K562 (cell line): ENCODE results near the gene MATR3. TPM values are rescaled to one million over a fixed set of nuclear protein-coding genes. Genes with fewer than 3 reads are reported as not detected.

Experiments used
- ADNP ChIP-seq: fragments of 200-800 bp; sonication (Bioruptor generic); IDR thresholded peaks from 2 replicates; pipeline ENCODE4 v1.6.1; 2016; ENCODE audit warnings: missing genetic modification characterization, missing compliant biosample characterization
- BCL6 ChIP-seq: fragments of 250-450 bp; sonication (Bioruptor Pico); IDR thresholded peaks from 2 replicates; pipeline ENCODE4 v1.4.0; 2020
- DIDO1 ChIP-seq: fragments of 450-650 bp; IDR thresholded peaks from 2 replicates; pipeline ENCODE4 v1.6.1; 2016; ENCODE audit warnings: low read depth, missing biosample characterization, missing genetic modification characterization
- DMBX1 ChIP-seq: fragments of 250-450 bp; sonication (Bioruptor Pico); IDR thresholded peaks from 2 replicates; pipeline ENCODE4 v1.8.0; 2022; ENCODE audit warnings: inconsistent platforms, mild to moderate bottlenecking, moderate library complexity, borderline replicate concordance
- DPF2 ChIP-seq: fragments of 450-650 bp; IDR thresholded peaks from 2 replicates; pipeline ENCODE4 v1.6.1; 2016
- ETS2 ChIP-seq: IDR thresholded peaks from 2 replicates; pipeline ENCODE4 v1.6.1; 2016; ENCODE audit warnings: borderline replicate concordance, missing genetic modification characterization, mild to moderate bottlenecking, moderate library complexity, missing compliant biosample characterization; ENCODE audit not compliant: poor library complexity, severe bottlenecking
- FOXJ2 ChIP-seq: fragments of 200-800 bp; sonication (Bioruptor generic); IDR thresholded peaks from 2 replicates; pipeline ENCODE4 v1.6.1; 2016; ENCODE audit warnings: missing genetic modification characterization, missing compliant biosample characterization
- GATAD2A ChIP-seq: fragments of 450-650 bp; IDR thresholded peaks from 2 replicates; pipeline ENCODE4 v1.6.1; 2017
- HDAC6 ChIP-seq: IDR thresholded peaks from 2 replicates; pipeline ENCODE4 v1.6.1; 2012; ENCODE audit warnings: low read depth, mild to moderate bottlenecking, control low read depth, inconsistent platforms, low read length, moderate library complexity
- KAT2B ChIP-seq: IDR thresholded peaks from one replicate; pipeline ENCODE4 v1.6.1; 2012; ENCODE audit warnings: low read depth, mild to moderate bottlenecking, control low read depth, inconsistent platforms, low read length, moderate library complexity
- MIER1 ChIP-seq: fragments of 450-650 bp; IDR thresholded peaks from 2 replicates; pipeline ENCODE4 v1.6.1; 2016; ENCODE audit warnings: antibody characterized with exemption, mild to moderate bottlenecking, low read depth
- MTA1 ChIP-seq: fragments of 450-650 bp; IDR thresholded peaks from 2 replicates; pipeline ENCODE4 v1.6.1; 2017; ENCODE audit warnings: borderline replicate concordance
- NCOA4 ChIP-seq: fragments of 450-650 bp; IDR thresholded peaks from 2 replicates; pipeline ENCODE4 v1.6.1; 2018; ENCODE audit warnings: mild to moderate bottlenecking; ENCODE audit not compliant: partially characterized antibody
- NELFE ChIP-seq: IDR thresholded peaks from 2 replicates; pipeline ENCODE4 v1.6.1; 2011; ENCODE audit warnings: mild to moderate bottlenecking; ENCODE audit not compliant: insufficient read depth, insufficient read length
- NFATC3 ChIP-seq: fragments of 450-650 bp; IDR thresholded peaks from 2 replicates; pipeline ENCODE4 v1.6.1; 2017; ENCODE audit warnings: mild to moderate bottlenecking
- SUPT5H ChIP-seq: fragments of 450-650 bp; IDR thresholded peaks from 2 replicates; pipeline ENCODE4 v1.6.1; 2016
- TARDBP ChIP-seq: fragments of 450-650 bp; IDR thresholded peaks from 2 replicates; pipeline ENCODE4 v1.6.1; 2016
- TBL1XR1 ChIP-seq, 2 experiments: IDR thresholded peaks; 2 replicates each; pipeline ENCODE4 v1.6.1; 2012; ENCODE audit warnings: improper control_type of control experiment in 2 of 2, low read length in 2 of 2, mild to moderate bottlenecking in 1 of 2
- TEAD4 ChIP-seq, 2 experiments: sonication (generic) in 1 of 2; formaldehyde crosslinking in 1 of 2; IDR thresholded peaks; 2 replicates each; pipeline versions ENCODE4 v1.6.1 to v1.8.0; 2012 to 2022; ENCODE audit warnings: borderline replicate concordance in 1 of 2, inconsistent platforms in 1 of 2, low read length in 1 of 2, mild to moderate bottlenecking in 1 of 2, missing genetic modification reagents in 1 of 2
- TRIM24 ChIP-seq, 2 experiments: fragments of 450-650 bp; IDR thresholded peaks; 2 replicates each; pipeline ENCODE4 v1.6.1; 2016
- ZFX ChIP-seq: sonication (generic); formaldehyde crosslinking; IDR thresholded peaks from 2 replicates; pipeline ENCODE4 v1.8.0; 2022; ENCODE audit warnings: mild to moderate bottlenecking, missing genetic modification reagents, moderate library complexity
- polyA plus RNA-seq, 8 experiments: library from polyadenylated mRNA; depleted of rRNA in 4 of 8; stranded (reverse) in 5 of 8; unstranded in 3 of 8; fragments of >200 nt; fragmentation: Nextera tagmentation in 2 of 8; fragmentation: Illumina TruSeq in 1 of 8; extraction: Ambion mirVana in 2 of 8; extraction: Trizol in 1 of 8; gene quantifications; 2 replicates each; pipeline versions ENCODE4 v1.2.1 to v1.2.3, GENCODE V29; 2011 to 2014; ENCODE audit warnings: inconsistent platforms in 1 of 8, missing spikeins in 1 of 8
- total RNA-seq, 7 experiments: library from RNA; depleted of rRNA in 6 of 7; stranded (reverse); fragments of >200 nt in 6 of 7; fragmentation: Illumina TruSeq in 2 of 7; extraction: Trizol in 2 of 7; gene quantifications; 2 replicates each; pipeline versions ENCODE4 v1.2.1 to v1.2.3, GENCODE V29; 2011 to 2021; ENCODE audit warnings: low replicate concordance in 1 of 7
- TF ChIP-seq, protein P1 (sequence below), 3 experiments: fragments of 200-800 bp in 1 of 3; fragments of 250-450 bp in 1 of 3; fragments of 450-650 bp in 1 of 3; sonication (Bioruptor Pico) in 1 of 3; sonication (Bioruptor generic) in 1 of 3; formaldehyde crosslinking in 1 of 3; IDR thresholded peaks; 2 replicates each; pipeline versions ENCODE4 v1.6.1 to v1.8.0; 2016 to 2022; ENCODE audit warnings: mild to moderate bottlenecking in 2 of 3, missing genetic modification characterization in 2 of 3, missing compliant biosample characterization in 1 of 3, moderate library complexity in 1 of 3
- TF ChIP-seq, protein P2 (sequence below): fragments of 250-450 bp; sonication (Bioruptor Pico); IDR thresholded peaks from 2 replicates; pipeline ENCODE4 v1.4.0; 2020; ENCODE audit warnings: mild to moderate bottlenecking, moderate library complexity

Gene MATR3
- total and polyA plus RNA-seq, 9 of the 15 experiments (the other 6 are each of a cell fraction or from before 2014, with no cell fraction given): 150 to 425 (median 263) TPM

DNA sequence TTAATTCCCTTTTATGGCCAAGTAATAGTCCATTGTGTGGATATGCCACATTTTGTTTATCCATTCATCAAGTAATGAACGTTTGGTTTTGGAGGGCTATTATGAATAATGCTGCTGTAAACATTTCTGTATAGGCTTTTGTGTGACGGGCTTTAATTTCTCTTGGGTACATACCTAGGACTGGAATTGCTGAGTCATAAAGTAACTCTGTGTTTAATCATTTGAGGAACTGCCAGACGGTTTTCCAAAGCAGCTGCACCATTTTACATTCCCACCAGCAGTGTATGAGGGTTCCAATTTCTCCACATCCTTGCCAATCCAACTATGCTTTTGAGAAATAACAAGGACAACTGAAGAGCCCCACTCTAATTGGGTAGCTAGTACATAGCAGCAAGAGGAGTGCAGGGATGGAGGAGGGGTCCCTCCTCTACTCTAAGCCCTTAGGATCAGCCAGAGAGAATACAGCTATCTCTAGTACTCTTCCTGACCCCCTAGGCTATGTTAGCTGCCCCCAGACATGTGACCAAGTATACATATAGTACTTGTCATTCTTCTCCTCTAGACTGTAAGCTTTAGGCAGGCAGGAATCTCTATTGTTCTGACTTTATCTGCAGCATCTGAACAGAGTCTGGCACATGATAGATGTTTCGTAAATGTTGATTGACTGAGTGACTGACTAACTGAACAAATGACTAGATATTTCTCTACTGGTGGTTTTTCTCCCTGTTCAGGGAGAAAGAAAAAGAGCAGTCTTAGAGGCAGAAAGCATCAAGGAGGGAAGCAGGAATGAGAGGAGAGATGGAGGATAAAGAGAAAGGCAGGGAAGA, 22.1 kb upstream of the MATR3 start (continued):
- TF ChIP-seq DIDO1 (tag): no peak
- peak; percentile 47; the same call in 1 of the 2 replicates for TF ChIP-seq FOXJ2 (tag)
- TF ChIP-seq TBL1XR1 (IDR thresholded peaks at IDR 0.05; ENCODE audit: low read length in 2 of 2): no peak
- TF ChIP-seq GATAD2A: no peak
- peak; percentile 76 for TF ChIP-seq DPF2
- no peak for TF ChIP-seq HDAC6
- 0 out of 2 replicates have a peak, but pooled peaks have one; percentile 9 for TF ChIP-seq MTA1
- TF ChIP-seq ETS2 (tag): no peak
- peak; percentile 21; the same call in 1 of the 2 replicates for TF ChIP-seq TEAD4 (IDR thresholded peaks at IDR 0.05; ENCODE audit: low read length)
- no peak for TF ChIP-seq TEAD4 (CRISPR knock-in tag; IDR thresholded peaks at IDR 0.05; ENCODE audit: borderline replicate concordance)
- peak; percentile 80 to 86 for TF ChIP-seq TRIM24 (IDR thresholded peaks at IDR 0.05)
- TF ChIP-seq, protein P1, sequence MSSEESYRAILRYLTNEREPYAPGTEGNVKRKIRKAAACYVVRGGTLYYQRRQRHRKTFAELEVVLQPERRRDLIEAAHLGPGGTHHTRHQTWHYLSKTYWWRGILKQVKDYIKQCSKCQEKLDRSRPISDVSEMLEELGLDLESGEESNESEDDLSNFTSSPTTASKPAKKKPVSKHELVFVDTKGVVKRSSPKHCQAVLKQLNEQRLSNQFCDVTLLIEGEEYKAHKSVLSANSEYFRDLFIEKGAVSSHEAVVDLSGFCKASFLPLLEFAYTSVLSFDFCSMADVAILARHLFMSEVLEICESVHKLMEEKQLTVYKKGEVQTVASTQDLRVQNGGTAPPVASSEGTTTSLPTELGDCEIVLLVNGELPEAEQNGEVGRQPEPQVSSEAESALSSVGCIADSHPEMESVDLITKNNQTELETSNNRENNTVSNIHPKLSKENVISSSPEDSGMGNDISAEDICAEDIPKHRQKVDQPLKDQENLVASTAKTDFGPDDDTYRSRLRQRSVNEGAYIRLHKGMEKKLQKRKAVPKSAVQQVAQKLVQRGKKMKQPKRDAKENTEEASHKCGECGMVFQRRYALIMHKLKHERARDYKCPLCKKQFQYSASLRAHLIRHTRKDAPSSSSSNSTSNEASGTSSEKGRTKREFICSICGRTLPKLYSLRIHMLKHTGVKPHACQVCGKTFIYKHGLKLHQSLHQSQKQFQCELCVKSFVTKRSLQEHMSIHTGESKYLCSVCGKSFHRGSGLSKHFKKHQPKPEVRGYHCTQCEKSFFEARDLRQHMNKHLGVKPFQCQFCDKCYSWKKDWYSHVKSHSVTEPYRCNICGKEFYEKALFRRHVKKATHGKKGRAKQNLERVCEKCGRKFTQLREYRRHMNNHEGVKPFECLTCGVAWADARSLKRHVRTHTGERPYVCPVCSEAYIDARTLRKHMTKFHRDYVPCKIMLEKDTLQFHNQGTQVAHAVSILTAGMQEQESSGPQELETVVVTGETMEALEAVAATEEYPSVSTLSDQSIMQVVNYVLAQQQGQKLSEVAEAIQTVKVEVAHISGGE (CRISPR knock-in tag; IDR thresholded peaks at IDR 0.05): peak in 1 of 3 experiments; percentile 56; a peak in 2 of 6 replicates
- TF ChIP-seq TARDBP: peak; percentile 46; the same call in 1 of the 2 replicates
- peak; percentile 41; the same call in 1 of the 2 replicates for TF ChIP-seq ADNP (tag)
- TF ChIP-seq NFATC3: 0 out of 2 replicates have a peak, but pooled peaks have one; percentile 40
- TF ChIP-seq DMBX1 (CRISPR knock-in tag): no peak
- no peak for TF ChIP-seq ZFX (CRISPR knock-in tag)
- no peak for TF ChIP-seq MIER1
- no peak for TF ChIP-seq NCOA4
- TF ChIP-seq SUPT5H: no peak
- TF ChIP-seq, protein P2, sequence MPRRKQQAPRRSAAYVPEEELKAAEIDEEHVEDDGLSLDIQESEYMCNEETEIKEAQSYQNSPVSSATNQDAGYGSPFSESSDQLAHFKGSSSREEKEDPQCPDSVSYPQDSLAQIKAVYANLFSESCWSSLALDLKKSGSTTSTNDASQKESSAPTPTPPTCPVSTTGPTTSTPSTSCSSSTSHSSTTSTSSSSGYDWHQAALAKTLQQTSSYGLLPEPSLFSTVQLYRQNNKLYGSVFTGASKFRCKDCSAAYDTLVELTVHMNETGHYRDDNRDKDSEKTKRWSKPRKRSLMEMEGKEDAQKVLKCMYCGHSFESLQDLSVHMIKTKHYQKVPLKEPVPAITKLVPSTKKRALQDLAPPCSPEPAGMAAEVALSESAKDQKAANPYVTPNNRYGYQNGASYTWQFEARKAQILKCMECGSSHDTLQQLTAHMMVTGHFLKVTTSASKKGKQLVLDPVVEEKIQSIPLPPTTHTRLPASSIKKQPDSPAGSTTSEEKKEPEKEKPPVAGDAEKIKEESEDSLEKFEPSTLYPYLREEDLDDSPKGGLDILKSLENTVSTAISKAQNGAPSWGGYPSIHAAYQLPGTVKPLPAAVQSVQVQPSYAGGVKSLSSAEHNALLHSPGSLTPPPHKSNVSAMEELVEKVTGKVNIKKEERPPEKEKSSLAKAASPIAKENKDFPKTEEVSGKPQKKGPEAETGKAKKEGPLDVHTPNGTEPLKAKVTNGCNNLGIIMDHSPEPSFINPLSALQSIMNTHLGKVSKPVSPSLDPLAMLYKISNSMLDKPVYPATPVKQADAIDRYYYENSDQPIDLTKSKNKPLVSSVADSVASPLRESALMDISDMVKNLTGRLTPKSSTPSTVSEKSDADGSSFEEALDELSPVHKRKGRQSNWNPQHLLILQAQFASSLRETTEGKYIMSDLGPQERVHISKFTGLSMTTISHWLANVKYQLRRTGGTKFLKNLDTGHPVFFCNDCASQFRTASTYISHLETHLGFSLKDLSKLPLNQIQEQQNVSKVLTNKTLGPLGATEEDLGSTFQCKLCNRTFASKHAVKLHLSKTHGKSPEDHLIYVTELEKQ: no peak
- no peak for TF ChIP-seq KAT2B
- TF ChIP-seq BCL6 (CRISPR knock-in tag): no peak
- no peak for TF ChIP-seq NELFE
